HepG2 (cell line): Measurements from ENCODE around the gene ZBED6.
"Not testable (repeated sequence)": the region's sequence is repeated elsewhere in the genome, so short reads cannot be mapped to it uniquely, and the experiment has no call there.

Experiments used
- CCAR2 ChIP-seq: fragments of 200-400 bp; formaldehyde crosslinking; optimal IDR thresholded peaks from 2 replicates; pipeline ENCODE3; 2018; ENCODE audit warnings: low read depth, mild to moderate bottlenecking, low read length, moderate library complexity
- HBP1 ChIP-seq: IDR thresholded peaks from 2 replicates; pipeline ENCODE4 v1.6.1; 2016; ENCODE audit warnings: low read depth, control low read depth
- PCBP1 ChIP-seq: fragments of 200-400 bp; formaldehyde crosslinking; IDR thresholded peaks from 2 replicates; pipeline ENCODE4 v1.6.1; 2017; ENCODE audit warnings: mild to moderate bottlenecking, low read depth, low read length, borderline replicate concordance
- POLR2A ChIP-seq, 2 experiments: IDR thresholded peaks; 2 replicates each; pipeline ENCODE4 v1.6.1; 2011; ENCODE audit warnings: low read depth in 2 of 2, low read length in 2 of 2, mild to moderate bottlenecking in 1 of 2, moderate library complexity in 1 of 2; ENCODE audit not compliant: insufficient read depth in 1 of 2
- POLR2AphosphoS5 ChIP-seq: IDR thresholded peaks from 2 replicates; pipeline ENCODE4 v1.6.1; 2012; ENCODE audit warnings: low read depth, low read length
- TCF12 ChIP-seq, 2 experiments: fragments of 450-650 bp in 1 of 2; sonication (generic) in 1 of 2; formaldehyde crosslinking in 1 of 2; IDR thresholded peaks; 2 replicates each; pipeline versions ENCODE4 v1.6.1 to v1.8.0; 2017 to 2022; ENCODE audit warnings: antibody characterized with exemption in 1 of 2, mild to moderate bottlenecking in 1 of 2, missing genetic modification reagents in 1 of 2, moderate library complexity in 1 of 2
- TCF7 ChIP-seq: sonication (generic); IDR thresholded peaks from 2 replicates; pipeline ENCODE4 v1.6.1; 2016; ENCODE audit warnings: antibody characterized with exemption, low read depth
- ZNF724P ChIP-seq: sonication (generic); formaldehyde crosslinking; IDR thresholded peaks from 2 replicates; pipeline ENCODE4 v1.8.0; 2022; ENCODE audit warnings: missing genetic modification reagents, borderline replicate concordance
- TF ChIP-seq, protein P1 (sequence below): sonication (generic); formaldehyde crosslinking; IDR thresholded peaks from 2 replicates; pipeline ENCODE4 v1.5.0; 2020; ENCODE audit warnings: mild to moderate bottlenecking, missing genetic modification reagents, moderate library complexity
- TF ChIP-seq, protein P2 (sequence below): sonication (generic); formaldehyde crosslinking; IDR thresholded peaks from 2 replicates; pipeline ENCODE4 v1.4.0; 2020; ENCODE audit warnings: missing genetic modification reagents, borderline replicate concordance

- not testable (repeated sequence) for TF ChIP-seq POLR2A (IDR thresholded peaks at IDR 0.05; ENCODE audit: insufficient read depth in 1 of 2, low read depth in 2 of 2, low read length in 2 of 2); PCBP1; TCF7; POLR2AphosphoS5; TCF12 (IDR thresholded peaks at IDR 0.05); TCF12 (CRISPR knock-in tag; IDR thresholded peaks at IDR 0.05); ZNF724P (CRISPR knock-in tag); CCAR2; HBP1
- TF ChIP-seq, protein P1, sequence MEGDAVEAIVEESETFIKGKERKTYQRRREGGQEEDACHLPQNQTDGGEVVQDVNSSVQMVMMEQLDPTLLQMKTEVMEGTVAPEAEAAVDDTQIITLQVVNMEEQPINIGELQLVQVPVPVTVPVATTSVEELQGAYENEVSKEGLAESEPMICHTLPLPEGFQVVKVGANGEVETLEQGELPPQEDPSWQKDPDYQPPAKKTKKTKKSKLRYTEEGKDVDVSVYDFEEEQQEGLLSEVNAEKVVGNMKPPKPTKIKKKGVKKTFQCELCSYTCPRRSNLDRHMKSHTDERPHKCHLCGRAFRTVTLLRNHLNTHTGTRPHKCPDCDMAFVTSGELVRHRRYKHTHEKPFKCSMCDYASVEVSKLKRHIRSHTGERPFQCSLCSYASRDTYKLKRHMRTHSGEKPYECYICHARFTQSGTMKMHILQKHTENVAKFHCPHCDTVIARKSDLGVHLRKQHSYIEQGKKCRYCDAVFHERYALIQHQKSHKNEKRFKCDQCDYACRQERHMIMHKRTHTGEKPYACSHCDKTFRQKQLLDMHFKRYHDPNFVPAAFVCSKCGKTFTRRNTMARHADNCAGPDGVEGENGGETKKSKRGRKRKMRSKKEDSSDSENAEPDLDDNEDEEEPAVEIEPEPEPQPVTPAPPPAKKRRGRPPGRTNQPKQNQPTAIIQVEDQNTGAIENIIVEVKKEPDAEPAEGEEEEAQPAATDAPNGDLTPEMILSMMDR (CRISPR knock-in tag): not testable (repeated sequence)
- TF ChIP-seq, protein P2, sequence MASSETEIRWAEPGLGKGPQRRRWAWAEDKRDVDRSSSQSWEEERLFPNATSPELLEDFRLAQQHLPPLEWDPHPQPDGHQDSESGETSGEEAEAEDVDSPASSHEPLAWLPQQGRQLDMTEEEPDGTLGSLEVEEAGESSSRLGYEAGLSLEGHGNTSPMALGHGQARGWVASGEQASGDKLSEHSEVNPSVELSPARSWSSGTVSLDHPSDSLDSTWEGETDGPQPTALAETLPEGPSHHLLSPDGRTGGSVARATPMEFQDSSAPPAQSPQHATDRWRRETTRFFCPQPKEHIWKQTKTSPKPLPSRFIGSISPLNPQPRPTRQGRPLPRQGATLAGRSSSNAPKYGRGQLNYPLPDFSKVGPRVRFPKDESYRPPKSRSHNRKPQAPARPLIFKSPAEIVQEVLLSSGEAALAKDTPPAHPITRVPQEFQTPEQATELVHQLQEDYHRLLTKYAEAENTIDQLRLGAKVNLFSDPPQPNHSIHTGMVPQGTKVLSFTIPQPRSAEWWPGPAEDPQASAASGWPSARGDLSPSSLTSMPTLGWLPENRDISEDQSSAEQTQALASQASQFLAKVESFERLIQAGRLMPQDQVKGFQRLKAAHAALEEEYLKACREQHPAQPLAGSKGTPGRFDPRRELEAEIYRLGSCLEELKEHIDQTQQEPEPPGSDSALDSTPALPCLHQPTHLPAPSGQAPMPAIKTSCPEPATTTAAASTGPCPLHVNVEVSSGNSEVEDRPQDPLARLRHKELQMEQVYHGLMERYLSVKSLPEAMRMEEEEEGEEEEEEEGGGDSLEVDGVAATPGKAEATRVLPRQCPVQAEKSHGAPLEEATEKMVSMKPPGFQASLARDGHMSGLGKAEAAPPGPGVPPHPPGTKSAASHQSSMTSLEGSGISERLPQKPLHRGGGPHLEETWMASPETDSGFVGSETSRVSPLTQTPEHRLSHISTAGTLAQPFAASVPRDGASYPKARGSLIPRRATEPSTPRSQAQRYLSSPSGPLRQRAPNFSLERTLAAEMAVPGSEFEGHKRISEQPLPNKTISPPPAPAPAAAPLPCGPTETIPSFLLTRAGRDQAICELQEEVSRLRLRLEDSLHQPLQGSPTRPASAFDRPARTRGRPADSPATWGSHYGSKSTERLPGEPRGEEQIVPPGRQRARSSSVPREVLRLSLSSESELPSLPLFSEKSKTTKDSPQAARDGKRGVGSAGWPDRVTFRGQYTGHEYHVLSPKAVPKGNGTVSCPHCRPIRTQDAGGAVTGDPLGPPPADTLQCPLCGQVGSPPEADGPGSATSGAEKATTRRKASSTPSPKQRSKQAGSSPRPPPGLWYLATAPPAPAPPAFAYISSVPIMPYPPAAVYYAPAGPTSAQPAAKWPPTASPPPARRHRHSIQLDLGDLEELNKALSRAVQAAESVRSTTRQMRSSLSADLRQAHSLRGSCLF (CRISPR knock-in tag): not testable (repeated sequence)
These were observed 33.8 kb downstream of the ZBED6 start for GRCh38 chr1:203829247-203829646.
